ENCODE results near the gene ARID1B.

DNA sequence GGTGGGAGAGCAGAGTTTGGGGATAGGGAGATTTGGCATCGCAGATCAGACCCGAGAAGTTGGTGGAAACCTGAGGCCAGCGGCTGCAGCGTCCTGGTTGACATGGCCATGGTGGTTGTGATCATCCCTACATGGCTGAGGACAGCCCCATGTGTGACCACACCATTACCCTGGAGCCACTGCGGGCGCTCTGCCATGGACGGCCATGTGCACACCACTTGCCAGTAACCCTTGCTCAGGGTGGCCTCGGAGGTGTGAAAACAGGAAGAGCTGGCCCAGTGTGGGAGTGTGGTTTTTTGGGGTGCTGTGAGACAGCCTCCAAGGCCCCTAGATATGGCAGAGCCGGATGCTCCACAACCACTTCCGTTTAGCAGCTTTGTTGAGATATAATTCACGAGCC is 481.7 kb downstream of the ARID1B start:
- TF ChIP-seq, protein P1, sequence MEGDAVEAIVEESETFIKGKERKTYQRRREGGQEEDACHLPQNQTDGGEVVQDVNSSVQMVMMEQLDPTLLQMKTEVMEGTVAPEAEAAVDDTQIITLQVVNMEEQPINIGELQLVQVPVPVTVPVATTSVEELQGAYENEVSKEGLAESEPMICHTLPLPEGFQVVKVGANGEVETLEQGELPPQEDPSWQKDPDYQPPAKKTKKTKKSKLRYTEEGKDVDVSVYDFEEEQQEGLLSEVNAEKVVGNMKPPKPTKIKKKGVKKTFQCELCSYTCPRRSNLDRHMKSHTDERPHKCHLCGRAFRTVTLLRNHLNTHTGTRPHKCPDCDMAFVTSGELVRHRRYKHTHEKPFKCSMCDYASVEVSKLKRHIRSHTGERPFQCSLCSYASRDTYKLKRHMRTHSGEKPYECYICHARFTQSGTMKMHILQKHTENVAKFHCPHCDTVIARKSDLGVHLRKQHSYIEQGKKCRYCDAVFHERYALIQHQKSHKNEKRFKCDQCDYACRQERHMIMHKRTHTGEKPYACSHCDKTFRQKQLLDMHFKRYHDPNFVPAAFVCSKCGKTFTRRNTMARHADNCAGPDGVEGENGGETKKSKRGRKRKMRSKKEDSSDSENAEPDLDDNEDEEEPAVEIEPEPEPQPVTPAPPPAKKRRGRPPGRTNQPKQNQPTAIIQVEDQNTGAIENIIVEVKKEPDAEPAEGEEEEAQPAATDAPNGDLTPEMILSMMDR (IDR thresholded peaks at IDR 0.05; ENCODE audit: insufficient read depth, low read depth, low read length): no peak
- TF ChIP-seq EZH2 (IDR thresholded peaks at IDR 0.05; ENCODE audit: insufficient read depth, low read length): no peak

Data from astrocyte (in vitro differentiated cells and primary cell).